PC-9 (cell line): Measurements from ENCODE around the gene CELF4. TPM values are rescaled to one million over a fixed set of nuclear protein-coding genes. Genes with fewer than 3 reads are reported as not detected.

Experiments used
- BruUV-seq: library from RNA; stranded (reverse); fragments of 400-500 nt; replicated peaks from 2 replicates; lab custom pipeline; 2021; lab: Mats Ljungman, UMichigan
- CTCF ChIA-PET: fragments of 300-600 bp; sonication (Branson Sonifier 250); formaldehyde crosslinking; loops from one replicate; lab custom pipeline; 2022; ENCODE audit warnings: antibody characterized with exemption; lab: Charles Lee
- POLR2A ChIA-PET: fragments of 300-600 bp; sonication (Branson Sonifier 250); formaldehyde crosslinking; loops from one replicate; lab custom pipeline; 2022; ENCODE audit warnings: antibody characterized with exemption; ENCODE audit not compliant: unreplicated experiment; lab: Charles Lee
- DNase-seq, 2 experiments: peaks; one replicate each; pipeline versions ENCODE4 v3.0.0 to v3.0.0-alpha.2; 2015 to 2022; ENCODE audit warnings: mixed read lengths in 1 of 2
- H2AFZ ChIP-seq: fragments of 200-600 bp; sonication (generic); 2 replicates; pipeline ENCODE4 v1.8.1; 2017; ENCODE audit warnings: antibody characterized with exemption
- H3F3A ChIP-seq: fragments of 200-600 bp; sonication (generic); 2 replicates; pipeline ENCODE4 v1.8.1; 2017; ENCODE audit warnings: antibody characterized with exemption, mild to moderate bottlenecking, low read depth; ENCODE audit not compliant: insufficient read depth
- H3K27ac ChIP-seq: fragments of 200-600 bp; sonication (generic); 2 replicates; pipeline ENCODE4 v1.6.1; 2016; ENCODE audit warnings: mixed run types
- H3K27me3 ChIP-seq: fragments of 200-600 bp; sonication (generic); 2 replicates; pipeline ENCODE4 v1.6.1; 2016; ENCODE audit warnings: low read depth, mixed run types; ENCODE audit not compliant: insufficient read depth
- H3K36me3 ChIP-seq: fragments of 200-600 bp; sonication (generic); 2 replicates; pipeline ENCODE4 v1.6.1; 2016; ENCODE audit warnings: low read depth, mixed run types
- H3K4me1 ChIP-seq: fragments of 200-600 bp; sonication (generic); replicated peaks from 2 replicates; pipeline ENCODE4 v1.6.1; 2016; ENCODE audit warnings: mixed run types; ENCODE audit not compliant: insufficient read depth
- H3K4me2 ChIP-seq: fragments of 200-600 bp; sonication (generic); 2 replicates; pipeline ENCODE4 v1.6.1; 2017; ENCODE audit warnings: mixed run types
- H3K4me3 ChIP-seq: fragments of 200-600 bp; sonication (generic); 2 replicates; pipeline ENCODE4 v1.6.1; 2016; ENCODE audit warnings: mixed run types
- H3K79me2 ChIP-seq: fragments of 200-600 bp; sonication (generic); 2 replicates; pipeline ENCODE4 v1.6.1; 2017; ENCODE audit warnings: low read depth, mixed run types
- H3K9me2 ChIP-seq: fragments of 200-600 bp; sonication (generic); 2 replicates; pipeline ENCODE4 v1.8.1; 2017; ENCODE audit warnings: mild to moderate bottlenecking; ENCODE audit not compliant: insufficient read depth
- H3K9me3 ChIP-seq: fragments of 200-600 bp; sonication (generic); 2 replicates; pipeline ENCODE4 v1.8.1; 2016; ENCODE audit warnings: low read depth; ENCODE audit not compliant: insufficient read depth
- H4K20me1 ChIP-seq: fragments of 200-600 bp; sonication (generic); 2 replicates; pipeline ENCODE4 v1.8.1; 2017; ENCODE audit not compliant: insufficient read depth
- EZH2 ChIP-seq: fragments of 200-600 bp; sonication (generic); IDR thresholded peaks from 2 replicates; pipeline ENCODE4 v1.8.0; 2017; ENCODE audit warnings: antibody characterized with exemption, low read depth
- intact Hi-C: fragments of 100-400 bp; cut with micrococcal nuclease; formaldehyde crosslinking; loops from one replicate; pipeline ENCODE4 v1.10.0; 2022; ENCODE audit not compliant: unreplicated experiment
- total RNA-seq: library from RNA; stranded (reverse); gene quantifications from 2 replicates; pipeline ENCODE4 v1.2.3, GENCODE V29; 2021
- TF ChIP-seq, protein P1 (sequence below): fragments of 200-600 bp; sonication (generic); conservative IDR thresholded peaks from 2 replicates; pipeline ENCODE4 v1.6.1; 2017; ENCODE audit warnings: mixed run types, antibody characterized with exemption, mild to moderate bottlenecking, moderate library complexity

CELF4 gene
- total RNA-seq, 1 experiment from 2014 or later = 1.2 TPM

DNA sequence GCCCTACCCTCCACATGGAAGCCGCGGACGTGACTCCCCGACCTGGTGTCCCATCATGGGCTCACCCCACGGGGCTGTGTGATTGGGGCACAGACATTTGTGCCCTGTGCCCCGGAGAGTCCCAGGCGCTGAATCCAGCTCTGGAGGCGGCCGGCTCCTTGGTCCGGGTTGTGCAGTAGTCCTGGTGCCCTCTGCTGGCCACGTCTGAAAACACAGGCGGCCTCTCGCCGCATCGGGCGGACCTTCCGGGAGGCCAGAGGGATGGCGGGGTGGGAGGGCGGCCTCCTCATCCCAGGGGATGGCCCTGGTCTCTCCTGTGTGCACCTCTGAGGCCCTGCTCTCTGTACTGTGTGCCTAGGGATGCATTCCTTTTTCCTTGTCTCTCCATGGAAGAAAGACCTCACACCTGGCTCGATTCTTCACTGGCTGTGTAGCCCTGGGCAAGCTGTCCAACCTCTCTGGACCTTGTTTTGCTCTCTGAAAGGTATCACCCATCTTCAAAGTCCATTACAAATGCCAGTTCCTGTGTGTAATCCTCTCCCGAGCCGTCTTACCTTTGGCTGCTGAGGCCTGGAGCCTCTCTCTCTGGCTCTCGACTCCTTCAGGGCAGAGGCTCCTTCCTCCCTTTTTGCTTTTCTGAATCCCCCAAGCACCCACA is 27.6 kb downstream of the CELF4 start:
- Histone ChIP-seq H3K27ac (no peak overlapping the region), H2AFZ (no peak overlapping the region)

DNA sequence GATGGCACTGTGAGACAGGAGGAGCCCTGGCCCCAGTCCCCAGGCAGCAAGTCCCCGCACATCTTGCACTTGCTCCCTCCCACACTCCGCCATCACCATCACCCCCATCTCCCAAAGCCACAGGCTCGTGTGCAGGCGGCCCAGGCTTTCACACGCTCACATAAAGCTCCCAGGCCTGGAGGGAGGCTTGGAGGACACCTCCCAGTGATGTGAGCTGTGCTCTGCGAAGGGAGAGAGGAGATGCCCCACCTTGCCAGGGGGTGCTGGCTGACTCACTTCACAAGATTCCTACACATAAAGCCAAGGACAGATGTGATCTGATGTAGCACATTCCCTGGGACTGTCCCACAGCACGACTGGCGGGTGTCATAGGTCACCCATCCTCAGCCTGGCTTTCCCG is 28.9 kb downstream of the CELF4 start:
- ChIA-PET POLR2A (no interaction called here), CTCF (no interaction called here)
- no peak overlapping the region for H3K4me2 ChIP-seq
- H3K9me3 ChIP-seq = no peaks in the 10 kb centered on the region
- intact Hi-C loops = loop anchor here (5.0 kb wide), 1 partner anchor 519 kb away; no protein-coding TSS in a partner anchor
- no TSS peak for BruUV-seq
- no peaks in the 10 kb centered on the region for H3F3A ChIP-seq
- H3K36me3 ChIP-seq = no peaks in the 10 kb centered on the region
- no peaks in the 10 kb centered on the region for H3K4me1 ChIP-seq
- TF ChIP-seq, protein P1, sequence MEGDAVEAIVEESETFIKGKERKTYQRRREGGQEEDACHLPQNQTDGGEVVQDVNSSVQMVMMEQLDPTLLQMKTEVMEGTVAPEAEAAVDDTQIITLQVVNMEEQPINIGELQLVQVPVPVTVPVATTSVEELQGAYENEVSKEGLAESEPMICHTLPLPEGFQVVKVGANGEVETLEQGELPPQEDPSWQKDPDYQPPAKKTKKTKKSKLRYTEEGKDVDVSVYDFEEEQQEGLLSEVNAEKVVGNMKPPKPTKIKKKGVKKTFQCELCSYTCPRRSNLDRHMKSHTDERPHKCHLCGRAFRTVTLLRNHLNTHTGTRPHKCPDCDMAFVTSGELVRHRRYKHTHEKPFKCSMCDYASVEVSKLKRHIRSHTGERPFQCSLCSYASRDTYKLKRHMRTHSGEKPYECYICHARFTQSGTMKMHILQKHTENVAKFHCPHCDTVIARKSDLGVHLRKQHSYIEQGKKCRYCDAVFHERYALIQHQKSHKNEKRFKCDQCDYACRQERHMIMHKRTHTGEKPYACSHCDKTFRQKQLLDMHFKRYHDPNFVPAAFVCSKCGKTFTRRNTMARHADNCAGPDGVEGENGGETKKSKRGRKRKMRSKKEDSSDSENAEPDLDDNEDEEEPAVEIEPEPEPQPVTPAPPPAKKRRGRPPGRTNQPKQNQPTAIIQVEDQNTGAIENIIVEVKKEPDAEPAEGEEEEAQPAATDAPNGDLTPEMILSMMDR = no peak
- no peak for TF ChIP-seq EZH2
- H4K20me1 ChIP-seq = no peaks in the 10 kb centered on the region
- no peaks in the 10 kb centered on the region for H3K79me2 ChIP-seq
- H3K27me3 ChIP-seq = peaks cover 74% of the 10 kb centered on the region
- no peaks in the 10 kb centered on the region for H3K9me2 ChIP-seq
- H3K4me3 ChIP-seq = no peak overlapping the region
- no peak overlapping the region for H3K27ac ChIP-seq
- no peak overlapping the region for H2AFZ ChIP-seq
- no peak for DNase-seq

More for the DNA sequence above, 27.6 kb downstream of the CELF4 start:
- Histone ChIP-seq H3K79me2 (no peaks in the 10 kb centered on the region), H3K9me2 (no peaks in the 10 kb centered on the region), H3K9me3 (no peaks in the 10 kb centered on the region), H4K20me1 (no peaks in the 10 kb centered on the region), H3K4me1 (no peaks in the 10 kb centered on the region), H3F3A (no peaks in the 10 kb centered on the region), H3K4me2 (no peak overlapping the region), H3K4me3 (no peak overlapping the region), H3K36me3 (no peaks in the 10 kb centered on the region), H3K27me3 (peaks cover 66% of the 10 kb centered on the region)
- TF ChIP-seq, protein P1 = peak; percentile 77
- TF ChIP-seq EZH2 = no peak
- ChIA-PET CTCF (no interaction called here), POLR2A (no interaction called here)
- BruUV-seq = no TSS peak
- intact Hi-C loops = loop anchor here (1.0 to 5.0 kb wide), 2 partner anchors 152 to 521 kb away; no protein-coding TSS in a partner anchor
- DNase-seq = peak in 1 of 2 experiments; percentile 56

DNA sequence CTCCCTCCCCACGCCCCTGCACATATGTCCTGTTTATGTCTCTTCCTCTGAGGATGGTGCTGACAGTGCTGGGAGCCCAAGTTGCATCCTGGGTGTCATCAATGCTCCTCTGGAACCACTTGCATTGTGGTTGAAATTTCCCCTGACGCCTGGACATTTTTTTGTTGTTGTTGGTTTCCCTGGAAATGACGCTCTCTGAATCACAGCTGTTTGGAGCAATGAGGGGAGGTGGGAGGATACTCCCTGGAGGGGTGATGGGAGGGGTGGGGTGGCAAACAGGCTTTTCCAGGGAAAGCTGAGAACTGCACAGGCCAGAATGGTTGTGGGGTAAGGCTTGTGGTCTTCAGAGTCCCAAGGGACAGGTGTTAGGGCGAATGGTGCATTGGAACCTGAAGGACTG is 29.6 kb downstream of the CELF4 start:
- DNase-seq = no peak
- Histone ChIP-seq H3K9me3 (no peaks in the 10 kb centered on the region), H3K79me2 (no peaks in the 10 kb centered on the region), H3F3A (no peaks in the 10 kb centered on the region), H3K36me3 (no peaks in the 10 kb centered on the region), H3K27ac (no peak overlapping the region), H3K4me3 (no peak overlapping the region), H4K20me1 (no peaks in the 10 kb centered on the region), H3K9me2 (no peaks in the 10 kb centered on the region), H3K4me2 (no peak overlapping the region), H3K27me3 (peaks cover 68% of the 10 kb centered on the region), H3K4me1 (no peaks in the 10 kb centered on the region), H2AFZ (no peak overlapping the region)
- no peak for TF ChIP-seq EZH2
- ChIA-PET CTCF (no interaction called here), POLR2A (no interaction called here)
- intact Hi-C loops = loop anchor here (5.0 kb wide), 1 partner anchor 519 kb away; no protein-coding TSS in a partner anchor
- BruUV-seq = no TSS peak
